NCI-H446 (cell line): ENCODE measurements around the gene SEPTIN3.
A peak's percentile ranks its signal among the peaks of the same experiment; 100 is the strongest.

Experiments used
- DNase-seq, 2 experiments: peaks; one replicate each; lab custom pipeline; 2025; lab: John Stamatoyannopoulos, UW

The SEPTIN3 gene, protein sequence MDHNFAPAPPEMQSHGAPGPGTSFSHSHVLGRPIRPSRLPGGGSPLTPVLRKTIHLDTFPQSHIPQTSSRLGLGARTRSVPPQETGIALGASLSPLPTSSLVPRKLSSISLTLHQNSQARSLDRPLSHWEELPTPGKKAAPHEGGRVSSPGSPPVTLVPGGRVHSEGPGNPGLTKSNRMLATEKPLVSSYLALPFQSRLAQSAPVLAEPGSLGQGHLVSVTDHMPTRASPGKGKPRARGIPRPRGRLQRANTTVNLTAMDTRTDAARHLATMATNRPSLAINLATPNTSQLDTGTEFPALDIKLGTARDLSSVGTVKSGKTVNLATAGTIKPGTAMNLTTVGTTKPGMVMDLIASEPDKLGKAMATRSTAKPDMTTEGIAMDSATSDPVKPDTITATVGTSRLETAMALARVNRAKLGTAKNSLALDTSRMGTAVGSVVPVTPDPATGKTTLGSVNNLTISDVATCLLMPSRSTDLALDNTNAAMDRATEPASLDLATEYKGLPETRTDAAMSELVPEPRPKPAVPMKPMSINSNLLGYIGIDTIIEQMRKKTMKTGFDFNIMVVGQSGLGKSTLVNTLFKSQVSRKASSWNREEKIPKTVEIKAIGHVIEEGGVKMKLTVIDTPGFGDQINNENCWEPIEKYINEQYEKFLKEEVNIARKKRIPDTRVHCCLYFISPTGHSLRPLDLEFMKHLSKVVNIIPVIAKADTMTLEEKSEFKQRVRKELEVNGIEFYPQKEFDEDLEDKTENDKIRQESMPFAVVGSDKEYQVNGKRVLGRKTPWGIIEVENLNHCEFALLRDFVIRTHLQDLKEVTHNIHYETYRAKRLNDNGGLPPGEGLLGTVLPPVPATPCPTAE

DNA sequence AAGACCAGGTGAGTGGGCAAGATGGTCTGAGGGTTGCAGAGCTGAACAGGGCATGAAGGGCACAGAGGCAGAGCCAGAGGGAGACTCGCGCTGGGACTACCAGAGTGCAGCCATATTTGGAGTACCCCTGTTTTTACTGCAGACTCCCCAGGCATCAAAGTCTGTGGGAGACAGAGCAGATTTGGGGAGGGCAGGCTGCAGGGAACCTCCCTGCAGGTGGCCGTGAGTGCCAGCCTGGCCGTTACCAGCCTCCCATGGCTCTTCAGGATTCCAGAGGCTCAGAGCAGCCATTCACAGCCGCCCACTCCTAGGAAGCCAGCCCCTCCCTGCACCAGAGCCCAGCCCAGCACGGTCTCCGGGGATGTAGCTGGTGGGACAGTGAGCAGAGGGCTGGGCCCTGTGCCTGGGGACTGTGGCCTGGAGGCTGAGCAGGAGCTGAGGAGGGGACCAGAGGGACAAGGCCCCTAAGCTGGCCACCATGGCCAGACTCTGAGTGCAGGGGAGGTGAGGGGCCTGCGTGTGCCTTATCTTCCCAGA, at the start of gene SEPTIN3:
Gene SEPTIN3, plus strand, starts transcription at position 334 of the 537 bp plus-strand sequence. CDS start 2,050 bp downstream, outside the sequence.
- no peak for DNase-seq

DNA sequence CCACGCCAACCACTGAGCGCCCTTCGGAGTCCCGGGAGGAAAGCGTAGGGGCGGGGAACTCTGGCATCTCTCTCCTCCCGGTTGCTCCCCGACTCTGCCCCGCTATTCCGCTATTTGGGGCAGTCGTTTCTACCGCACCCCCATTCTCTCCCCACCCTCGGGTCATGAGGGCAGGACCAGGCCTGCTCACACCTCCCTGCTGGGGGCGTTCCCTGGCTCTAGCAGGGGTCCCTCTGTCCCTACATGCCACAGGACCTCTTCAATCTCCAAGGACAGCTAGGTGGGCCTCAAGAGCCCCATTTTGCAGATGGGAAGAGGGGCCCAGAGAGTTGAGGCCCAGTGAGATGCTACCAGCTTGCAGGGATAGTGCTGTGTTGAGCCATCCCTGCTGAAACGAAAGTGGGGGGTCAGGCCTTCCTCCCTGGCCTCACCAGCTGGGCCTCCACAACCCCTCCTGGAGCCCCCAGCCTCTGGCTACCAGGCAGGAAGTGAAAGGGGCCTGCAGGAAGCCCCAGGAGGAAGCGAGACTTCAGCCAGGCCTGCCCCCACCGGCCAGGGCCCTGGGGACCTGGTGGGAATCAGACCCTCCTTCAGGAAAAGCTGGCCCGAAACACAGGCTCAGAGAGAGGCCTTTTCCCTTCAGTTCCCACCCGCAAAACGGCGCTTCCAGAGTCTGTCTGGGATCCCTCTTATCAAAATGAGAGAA, 48.8 kb upstream of the SEPTIN3 start:
- no peak for DNase-seq

DNA sequence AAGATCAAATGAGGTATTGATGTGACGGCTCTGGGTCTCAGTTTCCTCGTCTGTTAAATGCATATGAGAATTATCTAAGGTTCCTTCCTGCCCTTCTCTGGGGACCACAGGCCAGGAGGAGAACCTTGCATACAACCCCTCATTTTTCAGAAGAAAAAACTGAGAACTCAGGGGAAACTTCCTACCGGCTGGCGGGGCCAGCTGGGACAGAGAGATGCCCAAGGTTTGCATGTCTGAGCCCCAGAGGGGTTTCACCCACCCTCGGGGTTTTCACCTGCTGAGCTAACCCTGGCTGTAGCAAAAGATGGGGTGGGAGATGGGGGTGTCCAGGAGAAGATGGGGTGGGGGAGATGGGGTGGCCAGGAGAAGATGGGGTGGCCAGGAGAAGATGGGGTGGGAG, 46.9 kb upstream of the SEPTIN3 start:
- no peak for DNase-seq

DNA sequence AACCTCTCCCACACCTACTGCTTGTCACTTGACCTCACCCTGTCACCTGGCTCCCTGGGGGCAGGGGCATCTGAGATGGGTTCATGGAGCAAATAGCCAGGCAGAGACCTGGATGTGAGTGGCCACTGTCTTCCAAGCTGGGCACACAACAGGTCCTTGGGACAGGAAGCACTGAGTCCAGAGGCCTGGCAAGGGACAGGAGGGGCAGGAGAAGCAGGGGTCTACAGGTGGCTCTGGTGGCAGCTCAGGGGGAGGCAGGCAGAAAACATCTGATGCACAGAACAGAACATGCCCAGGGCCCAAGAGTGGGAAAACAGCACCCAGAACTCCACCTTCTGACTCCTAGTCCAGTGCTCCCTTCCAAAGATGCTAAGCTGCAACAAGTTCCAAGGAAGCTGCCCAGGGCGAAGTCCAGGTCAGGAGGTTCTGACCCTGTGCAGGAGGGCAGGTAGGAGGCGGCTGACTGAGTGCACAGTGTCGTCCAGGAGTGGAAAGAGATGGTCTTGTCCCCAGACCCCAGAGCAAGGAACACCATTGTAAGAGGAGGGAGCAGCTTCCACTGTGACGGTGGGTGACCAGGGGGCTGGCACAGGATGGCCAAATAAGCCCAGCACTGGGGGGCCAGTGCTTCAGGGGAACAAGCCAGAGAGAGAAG, 46.2 kb upstream of the SEPTIN3 start:
- DNase-seq = no peak

DNA sequence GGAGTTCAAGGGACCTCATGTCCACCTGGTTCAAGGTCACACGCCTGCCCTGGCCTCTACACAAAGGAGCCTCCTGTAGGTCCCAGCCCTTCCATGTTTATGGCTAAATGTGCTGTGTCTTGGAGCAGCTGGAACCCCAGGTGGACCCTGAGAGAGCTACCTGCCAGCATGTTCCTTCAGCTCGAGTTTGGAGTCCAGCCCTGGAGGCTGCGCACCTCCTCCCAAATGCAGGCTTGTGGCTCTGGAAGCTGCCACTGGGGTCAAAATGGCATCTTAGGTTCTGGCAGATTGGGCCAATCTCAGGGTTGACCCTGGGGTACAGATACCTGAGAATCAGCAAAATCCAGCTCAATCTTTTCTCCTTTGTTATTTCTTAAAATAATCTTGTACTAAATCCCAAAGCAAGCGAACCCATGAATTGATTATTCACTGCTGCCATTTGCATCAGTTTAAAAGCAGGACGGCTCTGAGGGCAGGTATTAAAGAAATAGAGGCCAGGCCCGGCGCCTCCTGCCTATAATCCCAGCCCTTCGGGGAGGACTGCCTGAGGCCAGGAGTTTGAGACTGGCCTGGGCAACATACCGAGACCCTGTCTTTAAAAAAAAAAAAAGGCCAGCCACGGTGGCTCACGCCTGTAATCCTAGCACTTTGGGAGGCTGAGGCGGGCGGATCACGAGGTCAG, 45.5 kb upstream of the SEPTIN3 start:
- no peak for DNase-seq

DNA sequence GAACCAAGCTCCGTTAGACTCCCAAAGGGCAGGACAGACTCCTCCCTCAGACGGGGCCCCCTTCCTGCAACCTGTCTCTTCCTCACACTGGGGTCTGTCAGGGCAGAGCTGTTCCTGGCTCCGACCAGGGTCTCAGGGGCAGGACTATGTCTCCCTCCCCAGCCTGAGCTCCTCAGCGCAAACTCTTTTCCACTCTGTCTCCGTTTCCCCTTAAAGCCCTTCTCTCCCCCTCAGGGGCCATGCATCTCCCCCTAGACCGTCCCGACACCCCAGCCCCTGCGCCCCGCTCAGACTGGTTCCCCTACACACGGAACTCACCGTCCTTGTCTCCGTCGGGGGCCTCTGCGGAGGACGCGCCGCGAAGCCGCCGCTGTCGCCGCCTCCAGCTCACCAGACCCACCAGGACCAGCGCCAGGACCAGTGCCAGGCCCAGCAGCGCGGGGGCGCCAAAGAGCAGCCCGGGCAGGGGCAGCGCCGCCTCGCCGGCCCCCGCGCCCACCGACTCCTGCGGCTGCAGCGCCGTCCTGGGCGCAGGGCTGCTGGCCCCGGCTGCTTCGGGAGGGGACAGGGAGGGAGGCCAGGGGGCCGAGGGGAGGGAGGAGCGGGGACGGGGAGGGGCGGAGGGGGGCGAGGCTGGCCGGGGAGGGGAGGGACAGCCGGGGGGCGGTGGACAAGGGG, 43.3 kb upstream of the SEPTIN3 start:
- DNase-seq = no peak

DNA sequence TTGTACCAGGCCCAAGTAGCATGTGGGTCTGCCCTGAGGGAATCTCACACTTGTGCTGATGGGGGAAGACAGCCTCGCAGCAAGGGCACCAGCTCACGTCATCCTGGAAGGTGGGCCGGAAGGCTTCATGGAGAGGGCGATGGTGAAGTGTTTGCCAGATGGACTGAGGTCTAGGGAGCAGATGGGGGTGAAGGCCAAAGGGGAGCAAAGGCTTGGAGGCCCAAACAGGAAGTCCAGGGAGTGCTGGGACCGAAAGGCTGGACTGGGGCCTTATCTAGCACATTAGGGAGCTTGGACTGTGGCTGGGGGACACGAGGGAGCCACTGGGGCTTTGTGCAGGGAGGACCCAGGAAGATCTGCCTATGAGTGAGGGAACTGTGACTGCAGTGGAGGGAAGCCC, 41.4 kb upstream of the SEPTIN3 start:
- DNase-seq = no peak

DNA sequence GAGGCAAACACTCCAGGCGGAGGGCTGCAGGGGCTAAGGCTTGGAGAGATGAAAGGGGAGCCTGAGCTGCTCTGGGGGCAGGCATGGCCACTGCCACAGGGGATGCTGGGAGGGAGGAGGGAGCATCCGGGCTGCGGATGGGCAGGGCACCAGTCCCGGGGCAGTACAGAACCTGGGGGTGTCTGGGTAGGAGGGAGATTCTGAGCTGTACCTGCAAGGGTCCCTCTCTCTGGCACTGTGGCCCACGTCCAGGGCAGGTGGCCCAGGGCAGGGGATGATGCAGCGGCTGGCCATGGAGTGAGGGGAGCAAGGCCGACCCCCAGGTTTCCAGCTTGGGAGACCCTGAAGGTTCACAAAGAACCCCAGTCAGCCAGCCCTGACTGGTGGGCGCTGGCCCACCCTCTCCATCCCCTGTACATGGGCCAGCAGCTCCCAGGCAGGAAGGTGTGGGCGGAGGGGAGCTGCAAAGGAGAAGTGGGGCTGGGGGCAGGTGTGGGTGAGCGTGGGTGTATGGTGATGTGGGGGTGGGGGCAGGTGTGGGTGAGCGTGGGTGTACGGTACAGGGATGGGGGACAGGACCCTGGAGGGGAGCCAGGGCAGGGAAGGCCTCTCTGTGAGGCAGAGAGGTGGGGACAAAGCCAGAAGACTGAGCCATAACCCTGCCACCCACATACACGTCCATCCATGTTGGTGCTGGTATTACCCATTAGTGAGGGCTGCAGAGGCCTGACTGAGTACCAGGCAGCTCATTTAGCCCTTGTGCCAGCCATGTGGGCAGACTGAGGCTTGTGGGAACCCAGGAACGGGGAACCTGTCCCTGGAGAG, 40.4 kb upstream of the SEPTIN3 start:
- DNase-seq = no peak

DNA sequence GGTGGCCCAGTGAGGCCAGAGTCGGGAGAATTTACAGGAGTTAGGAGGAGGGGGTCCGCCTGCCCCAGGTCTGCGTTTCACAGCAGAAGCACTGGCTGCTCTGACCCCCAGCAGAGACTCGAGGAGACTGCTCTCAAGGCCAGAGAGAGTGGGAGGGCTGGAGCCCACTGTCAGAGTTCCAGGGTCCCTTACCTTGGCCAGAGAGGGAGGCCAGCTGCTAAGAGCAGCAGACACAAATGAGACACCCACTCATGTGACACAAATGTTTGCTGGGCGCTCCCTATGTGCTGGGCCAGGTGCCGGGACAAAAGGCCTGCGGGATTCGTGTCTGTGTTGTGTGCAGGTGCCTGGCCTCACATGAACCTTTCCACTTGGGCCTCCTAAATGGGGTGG, 39.8 kb upstream of the SEPTIN3 start:
- DNase-seq = no peak

DNA sequence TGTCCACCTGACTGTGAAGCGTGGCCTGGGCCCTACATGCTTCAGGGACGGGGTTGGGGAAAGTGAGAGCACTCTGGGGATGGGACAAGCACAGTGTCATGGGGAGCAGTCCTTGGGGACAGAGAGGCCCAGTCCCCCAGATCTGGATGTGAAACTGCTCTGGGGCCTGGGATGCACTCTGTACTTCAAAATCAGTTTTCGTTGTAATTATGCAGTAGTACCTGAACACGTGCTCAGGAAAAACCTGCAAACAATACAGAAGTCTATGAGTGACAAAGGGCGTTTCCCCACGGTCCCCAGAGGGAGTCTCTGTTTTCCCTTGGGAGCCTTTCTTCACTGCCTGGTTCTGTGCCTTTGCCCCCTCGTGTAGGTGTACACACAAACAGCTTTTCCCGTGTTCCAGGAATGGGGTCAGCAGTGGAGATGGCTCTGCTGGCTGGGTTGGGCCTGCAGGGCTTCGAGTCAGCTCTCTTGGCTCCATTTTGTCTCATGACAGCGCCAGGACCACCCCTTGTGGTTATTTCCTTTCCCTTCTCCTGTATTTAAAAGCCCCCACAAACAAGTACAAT, 37.5 kb upstream of the SEPTIN3 start:
- DNase-seq = no peak

DNA sequence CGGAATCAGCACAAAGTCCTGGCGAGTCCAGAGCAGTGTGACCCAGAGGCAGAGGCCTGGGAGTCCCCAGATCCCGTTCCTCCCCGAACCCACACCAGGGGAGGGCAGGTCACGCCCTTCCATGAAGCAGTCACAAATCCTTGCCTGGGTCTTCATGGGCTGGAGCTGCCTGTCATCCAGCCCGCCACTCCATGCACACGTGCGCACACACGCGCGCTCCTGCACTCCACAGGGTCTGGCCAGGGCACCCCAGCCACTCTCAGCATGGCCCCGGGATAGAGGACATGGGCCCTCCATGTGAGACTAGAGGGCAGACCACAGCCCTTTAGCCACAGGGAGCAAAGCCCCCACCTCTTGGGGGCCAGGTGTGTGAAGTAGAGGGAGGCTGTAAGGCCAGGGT, 36.9 kb upstream of the SEPTIN3 start:
- no peak for DNase-seq

DNA sequence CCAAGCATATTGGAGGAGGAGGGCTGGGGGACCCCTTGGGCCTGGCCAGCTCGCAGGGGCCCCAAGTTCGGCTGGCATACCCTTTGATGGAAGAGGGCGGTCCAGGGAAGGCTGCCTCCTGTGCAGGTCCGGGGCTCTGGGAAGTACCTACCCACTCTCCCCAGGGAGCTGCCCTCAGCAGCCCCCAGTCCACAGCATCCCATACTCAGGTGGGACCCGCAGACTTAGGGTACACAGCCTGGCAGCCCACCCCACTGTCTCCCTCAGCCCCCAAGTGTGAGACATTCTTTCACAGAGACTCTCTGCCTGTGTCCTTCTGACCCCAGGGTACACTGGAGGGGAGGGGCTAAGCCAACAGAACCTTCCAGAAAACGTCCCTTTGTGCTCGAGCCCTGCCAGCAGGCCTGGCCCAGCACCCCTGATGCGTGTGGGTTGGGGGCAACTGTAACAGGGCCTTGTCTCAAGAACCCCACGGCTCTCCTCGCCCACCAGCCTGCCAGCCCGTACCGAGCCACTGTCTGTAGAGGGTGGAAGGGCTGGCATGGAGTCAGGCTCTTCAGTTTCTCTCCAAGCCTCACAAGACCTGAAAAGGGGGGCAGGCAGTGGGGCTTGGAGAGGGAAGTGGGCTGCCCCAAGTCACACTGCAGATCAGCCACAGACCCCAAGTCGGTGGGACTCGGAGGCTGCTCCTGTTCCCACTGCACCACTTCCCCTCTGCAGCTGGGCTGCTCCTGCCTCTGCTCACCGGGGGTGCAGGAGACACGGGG, 35.6 kb upstream of the SEPTIN3 start:
- DNase-seq = no peak

DNA sequence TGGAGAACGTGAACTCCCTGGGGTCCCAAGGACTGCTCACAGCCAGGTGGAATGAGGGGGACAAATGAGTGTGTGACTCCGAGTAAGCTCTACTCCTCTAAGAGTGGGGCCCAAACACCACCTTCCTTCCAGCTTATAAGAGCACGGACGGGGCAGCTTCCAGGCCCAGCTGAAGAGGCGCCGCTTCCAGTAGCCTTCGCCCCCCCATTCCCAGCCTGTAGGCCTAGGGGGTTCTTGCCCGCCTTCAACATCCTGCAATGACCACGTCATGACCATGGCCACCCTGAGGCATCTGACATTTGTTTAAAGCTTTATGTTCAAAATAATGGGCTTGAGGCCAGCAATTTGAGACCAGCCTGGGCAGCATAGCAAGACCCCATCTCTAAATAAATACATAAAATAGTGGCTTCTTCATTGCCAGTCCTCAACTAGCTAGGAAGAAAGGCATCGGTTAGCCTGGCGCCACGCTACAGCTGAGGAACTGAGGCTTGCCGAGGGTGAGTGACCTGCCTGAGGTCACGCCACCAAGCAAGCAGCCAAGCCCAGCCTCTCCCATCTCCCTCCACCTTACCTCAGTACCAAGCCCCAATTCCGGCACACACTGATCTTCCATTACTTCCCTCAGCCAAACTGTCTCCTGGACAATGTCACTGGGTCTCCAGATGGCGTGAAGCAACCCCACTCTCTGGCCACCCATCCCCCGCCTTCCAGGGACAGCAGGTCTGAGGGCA, 34.8 kb upstream of the SEPTIN3 start:
- no peak for DNase-seq

DNA sequence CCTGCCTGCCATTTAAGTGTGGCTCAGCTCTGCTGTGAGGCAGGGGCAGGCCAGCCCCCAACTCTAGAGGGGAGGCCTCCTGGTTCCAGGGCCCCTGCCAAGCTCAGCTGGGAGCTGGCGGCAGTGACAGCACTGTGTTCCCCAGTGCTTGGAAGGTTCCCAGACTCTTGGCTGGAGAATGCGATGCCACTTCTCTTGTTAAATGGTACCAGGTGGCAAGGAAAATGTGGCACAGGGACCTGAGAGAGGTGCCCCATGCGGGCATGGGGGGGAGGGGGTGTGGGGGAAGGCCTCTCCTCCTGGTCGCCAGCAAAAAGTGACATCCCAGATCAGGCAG, 34.3 kb upstream of the SEPTIN3 start:
- DNase-seq = peak; percentile 23 to 59

DNA sequence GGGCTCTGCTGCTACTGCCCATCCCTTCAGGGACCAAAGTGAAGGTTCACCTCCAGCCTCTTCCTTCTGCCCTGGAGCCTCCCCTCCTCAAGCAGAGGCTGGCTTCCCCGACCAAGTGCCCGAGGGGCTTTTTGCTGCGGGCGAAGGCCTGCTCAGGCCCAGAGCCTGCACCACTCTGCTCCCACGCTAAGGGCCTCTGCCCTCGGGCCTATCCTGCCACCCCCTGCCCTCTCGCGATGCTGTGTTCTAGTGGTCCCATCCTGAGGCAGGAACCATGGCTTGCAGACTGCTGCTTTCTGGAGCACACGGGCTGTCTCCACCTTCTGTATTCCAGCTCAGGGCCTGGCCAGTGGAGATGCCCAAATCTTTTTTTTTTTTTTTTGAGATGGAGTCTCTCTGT, 33.7 kb upstream of the SEPTIN3 start:
- no peak for DNase-seq

DNA sequence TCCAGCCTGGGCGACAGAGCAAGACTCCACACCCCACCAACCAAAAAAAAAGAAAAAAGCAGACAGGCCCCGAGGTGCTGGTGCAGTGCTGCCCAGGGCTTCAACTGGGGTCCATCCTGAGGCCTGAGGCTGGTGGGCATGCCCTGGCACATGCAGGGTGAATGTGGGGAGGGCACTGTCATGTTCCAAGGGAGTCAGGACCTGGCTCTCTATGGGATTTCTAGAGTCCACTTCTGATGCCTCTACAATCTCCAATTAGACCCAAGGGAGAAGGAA, 32.4 kb upstream of the SEPTIN3 start:
- no peak for DNase-seq

DNA sequence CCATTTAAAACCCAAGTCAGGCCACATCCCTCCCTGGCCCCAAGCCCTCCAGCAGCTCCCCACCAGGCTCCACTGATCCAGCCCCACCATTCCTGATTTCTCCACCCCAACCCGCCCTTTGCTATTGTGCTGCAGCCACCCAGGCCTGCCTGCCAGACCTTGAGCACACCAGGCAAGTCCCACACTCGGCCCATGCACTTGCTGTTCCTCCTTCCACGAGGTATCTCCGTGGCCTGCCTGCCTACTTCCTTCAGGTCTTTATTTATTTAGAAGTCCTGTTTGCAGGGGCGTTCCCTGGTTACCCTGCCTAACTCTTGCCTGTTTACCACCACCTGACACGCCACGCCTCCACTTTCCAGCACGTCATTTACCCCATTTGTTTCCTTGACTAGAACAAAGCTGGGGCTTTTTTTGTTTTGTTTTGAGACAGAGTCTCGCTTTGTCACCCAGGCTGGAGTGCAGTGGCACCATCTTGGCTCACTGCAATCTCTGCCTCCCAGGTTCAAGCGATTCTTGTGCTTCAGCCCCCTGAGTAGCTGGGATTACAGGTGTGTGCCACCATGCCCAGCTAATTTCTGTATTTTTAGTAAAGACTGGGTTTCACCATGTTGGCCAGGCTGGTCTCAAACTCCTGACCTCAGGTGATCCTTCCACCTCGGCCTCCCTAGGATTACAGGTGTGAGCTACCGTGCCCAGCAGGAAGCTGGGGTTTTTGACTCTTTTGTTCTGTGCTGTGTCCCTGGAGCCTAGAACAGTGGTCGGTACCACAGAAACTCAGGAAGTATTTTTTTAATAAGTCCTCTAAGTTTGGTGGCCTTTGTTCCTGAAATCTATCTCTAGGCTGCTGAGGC, 29.0 kb upstream of the SEPTIN3 start:
- DNase-seq = no peak
